Activated CD8-positive, alpha-beta memory T cell treated with anti-CD3 and anti-CD28 coated beads, Interleukin-2, amount 50 U/mL, for 1 hour (primary cell): ENCODE results near the gene NCBP1.
"Not testable (repeated sequence)": the region's sequence is repeated elsewhere in the genome, so short reads cannot be mapped to it uniquely, and the experiment has no call there.

ENCODE experiments used
- DNase-seq: peaks from one replicate; pipeline ENCODE4 v3.0.0-alpha.2; 2020; ENCODE audit errors: extremely low read depth

The NCBP1 gene, protein sequence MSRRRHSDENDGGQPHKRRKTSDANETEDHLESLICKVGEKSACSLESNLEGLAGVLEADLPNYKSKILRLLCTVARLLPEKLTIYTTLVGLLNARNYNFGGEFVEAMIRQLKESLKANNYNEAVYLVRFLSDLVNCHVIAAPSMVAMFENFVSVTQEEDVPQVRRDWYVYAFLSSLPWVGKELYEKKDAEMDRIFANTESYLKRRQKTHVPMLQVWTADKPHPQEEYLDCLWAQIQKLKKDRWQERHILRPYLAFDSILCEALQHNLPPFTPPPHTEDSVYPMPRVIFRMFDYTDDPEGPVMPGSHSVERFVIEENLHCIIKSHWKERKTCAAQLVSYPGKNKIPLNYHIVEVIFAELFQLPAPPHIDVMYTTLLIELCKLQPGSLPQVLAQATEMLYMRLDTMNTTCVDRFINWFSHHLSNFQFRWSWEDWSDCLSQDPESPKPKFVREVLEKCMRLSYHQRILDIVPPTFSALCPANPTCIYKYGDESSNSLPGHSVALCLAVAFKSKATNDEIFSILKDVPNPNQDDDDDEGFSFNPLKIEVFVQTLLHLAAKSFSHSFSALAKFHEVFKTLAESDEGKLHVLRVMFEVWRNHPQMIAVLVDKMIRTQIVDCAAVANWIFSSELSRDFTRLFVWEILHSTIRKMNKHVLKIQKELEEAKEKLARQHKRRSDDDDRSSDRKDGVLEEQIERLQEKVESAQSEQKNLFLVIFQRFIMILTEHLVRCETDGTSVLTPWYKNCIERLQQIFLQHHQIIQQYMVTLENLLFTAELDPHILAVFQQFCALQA

DNA sequence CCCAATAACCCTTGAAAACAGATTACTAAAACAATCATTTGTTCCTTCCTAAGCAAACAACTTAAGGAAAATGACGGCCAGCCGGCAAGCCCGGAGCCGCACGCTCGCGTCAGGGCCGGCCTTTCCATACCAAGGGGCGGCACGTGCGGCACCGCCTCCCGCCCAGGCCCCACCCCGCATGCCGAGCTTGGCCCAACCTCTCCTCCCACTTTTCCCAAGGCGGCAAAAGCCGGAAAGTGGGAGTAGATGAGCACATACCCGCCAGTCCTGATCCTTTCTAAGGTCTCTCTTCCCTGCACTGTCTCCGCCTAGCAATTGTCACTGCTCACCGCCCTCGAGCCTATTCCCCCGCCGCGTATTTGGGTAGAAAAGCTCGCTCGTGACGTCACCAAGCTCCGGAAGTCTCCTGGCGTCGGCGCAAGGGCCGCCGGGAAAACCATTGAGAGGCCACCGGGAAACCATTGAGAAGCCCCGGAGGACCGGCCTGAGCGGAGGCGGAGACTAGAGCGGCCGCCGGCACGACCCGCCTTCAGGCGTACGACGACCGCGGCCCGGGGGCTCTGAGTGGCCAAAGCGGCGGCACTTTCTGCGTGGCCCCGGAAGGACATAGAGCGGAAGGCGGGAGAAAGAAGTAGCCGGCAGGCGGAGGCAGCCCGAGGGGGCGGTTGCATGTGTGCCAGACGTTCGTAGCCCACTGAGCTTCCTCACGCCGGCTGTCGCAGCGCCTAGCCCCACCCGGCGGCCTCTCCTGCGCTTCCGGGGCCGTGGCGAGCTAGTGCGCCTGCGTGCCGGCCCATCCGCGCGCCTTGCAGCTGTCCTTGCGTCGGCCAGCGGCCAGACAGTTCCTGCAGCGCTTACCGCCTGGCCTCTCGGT is at the start of gene NCBP1, which contains the start of gene TSTD2:
TSS of gene NCBP1 (plus strand) at position 837 of the 874 bp plus-strand sequence. CDS start 61 bp downstream, outside the sequence.
TSS of gene TSTD2 (minus strand) at position 384 of the 874 bp plus-strand sequence. CDS start 5,806 bp downstream, outside the sequence.
- peak; percentile 93 for DNase-seq

DNA sequence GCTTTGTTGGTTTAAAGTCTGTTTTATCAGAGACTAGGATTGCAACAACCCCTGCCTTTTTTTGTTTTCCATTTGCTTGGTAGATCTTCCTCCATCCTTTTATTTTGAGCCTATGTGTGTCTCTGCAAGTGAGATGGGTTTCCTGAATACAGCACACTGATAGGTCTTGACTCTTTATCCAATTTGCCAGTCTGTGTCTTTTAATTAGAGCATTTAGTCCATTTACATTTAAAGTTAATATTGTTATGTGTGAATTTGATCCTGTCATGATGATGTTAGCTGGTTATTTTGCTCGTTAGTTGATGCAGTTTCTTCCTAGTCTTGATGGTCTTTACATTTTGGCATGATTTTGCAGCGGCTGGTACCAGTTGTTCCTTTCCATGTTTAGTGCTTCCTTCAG is 48.8 kb upstream of the NCBP1 start:
- DNase-seq, result not testable (repeated sequence)

DNA sequence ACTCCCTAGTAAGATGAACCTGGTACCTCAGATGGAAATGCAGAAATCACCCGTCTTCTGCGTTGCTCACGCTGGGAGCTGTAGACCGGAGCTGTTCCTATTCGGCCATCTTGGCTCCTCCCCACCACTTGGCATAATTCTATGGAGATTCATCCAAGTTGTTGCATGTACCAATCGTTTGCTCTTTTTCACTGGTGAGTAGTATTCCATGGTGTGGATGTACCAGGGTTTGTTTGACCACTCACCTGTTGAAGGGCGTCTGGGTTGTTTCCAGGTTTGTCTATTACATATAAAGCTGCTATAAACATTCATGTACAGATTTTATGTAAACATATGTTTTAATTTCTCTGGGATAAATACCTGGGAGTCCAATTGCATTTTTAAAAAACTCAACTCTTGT is 46.7 kb upstream of the NCBP1 start:
- DNase-seq, result not testable (repeated sequence)

DNA sequence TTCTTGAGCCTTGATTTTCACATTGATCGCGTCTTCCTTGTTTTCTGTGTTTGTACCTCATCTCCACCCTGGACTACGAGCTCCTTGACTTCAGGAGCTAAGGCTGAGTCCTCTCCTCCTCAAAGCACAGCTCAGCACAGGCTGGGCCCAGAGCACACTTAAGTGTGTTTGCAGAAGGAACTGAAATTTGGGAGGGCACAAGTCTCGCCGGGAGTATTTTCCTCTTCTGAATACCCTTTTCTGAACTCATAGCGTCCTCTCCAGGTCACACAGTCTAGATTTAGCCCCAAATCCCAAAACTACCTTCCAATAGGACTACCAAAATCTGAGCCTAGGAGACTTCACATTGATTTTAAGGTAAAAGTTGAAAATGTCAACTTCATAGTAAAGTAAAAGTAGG is 42.1 kb upstream of the NCBP1 start:
- no peak for DNase-seq

DNA sequence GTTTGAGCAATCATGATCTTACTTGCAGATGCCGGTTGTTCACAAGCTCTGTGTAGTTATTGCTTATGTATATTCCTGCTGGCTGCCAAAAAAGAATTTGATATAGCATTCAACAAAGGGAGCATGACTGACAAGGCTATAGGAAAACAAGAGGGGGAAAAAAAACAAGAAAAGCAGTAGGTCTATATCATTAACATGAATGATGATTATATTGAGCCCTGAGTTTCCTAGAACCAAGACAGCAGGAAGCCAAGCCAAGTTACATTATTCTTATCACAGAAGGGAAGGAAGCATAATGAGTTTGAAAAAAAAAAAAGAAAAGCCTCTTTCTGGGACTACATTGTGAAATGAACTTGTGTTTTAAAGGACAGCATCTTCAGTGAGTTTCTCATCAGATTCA is 41.5 kb upstream of the NCBP1 start:
- no peak for DNase-seq

DNA sequence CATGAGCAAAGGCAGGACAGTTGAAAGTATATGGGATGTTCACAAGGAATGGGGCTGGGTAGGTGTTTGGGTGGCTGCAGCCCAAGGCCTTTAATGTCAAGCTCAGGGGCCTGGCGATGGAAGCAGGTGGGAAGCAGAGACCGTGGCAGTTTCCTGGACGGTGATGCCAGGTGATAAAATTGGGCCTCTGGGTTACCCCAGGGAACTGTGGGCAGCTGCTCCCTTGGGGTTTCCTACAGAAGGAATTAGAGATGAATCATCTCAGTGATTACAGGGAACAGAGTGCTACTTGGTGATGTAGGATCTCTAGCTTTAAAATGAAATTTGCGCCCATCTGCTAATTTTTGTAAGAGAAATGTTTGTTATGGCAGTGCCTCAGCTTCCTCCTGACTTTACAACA is 39.7 kb upstream of the NCBP1 start:
- DNase-seq, result no peak

DNA sequence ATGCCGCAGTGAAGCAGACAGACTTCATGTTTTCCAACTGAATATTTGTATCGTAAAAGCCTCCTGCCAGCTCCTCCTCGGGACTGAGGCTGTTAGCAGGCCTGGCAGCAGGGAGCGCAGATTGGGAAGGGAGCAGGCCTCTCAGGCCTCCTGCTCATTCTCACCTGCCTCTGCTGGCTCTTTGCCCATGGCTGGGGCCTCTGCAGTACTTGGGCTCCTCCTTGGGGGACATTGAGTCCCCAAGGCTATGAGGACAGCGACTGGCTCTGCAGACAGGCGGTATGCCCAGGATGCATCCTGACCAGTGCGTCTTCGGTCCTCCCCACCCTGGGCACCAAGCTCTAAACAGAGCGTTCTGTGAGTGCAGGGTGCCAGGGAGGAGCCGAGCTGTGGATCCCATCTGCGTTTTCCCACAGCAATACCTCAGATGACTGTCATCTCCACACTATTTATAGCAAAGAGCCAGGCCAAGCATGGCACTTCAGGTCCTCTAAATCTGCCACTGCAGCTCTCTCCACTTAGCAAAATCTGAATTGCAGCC is 39.2 kb upstream of the NCBP1 start:
- DNase-seq, result no peak

DNA sequence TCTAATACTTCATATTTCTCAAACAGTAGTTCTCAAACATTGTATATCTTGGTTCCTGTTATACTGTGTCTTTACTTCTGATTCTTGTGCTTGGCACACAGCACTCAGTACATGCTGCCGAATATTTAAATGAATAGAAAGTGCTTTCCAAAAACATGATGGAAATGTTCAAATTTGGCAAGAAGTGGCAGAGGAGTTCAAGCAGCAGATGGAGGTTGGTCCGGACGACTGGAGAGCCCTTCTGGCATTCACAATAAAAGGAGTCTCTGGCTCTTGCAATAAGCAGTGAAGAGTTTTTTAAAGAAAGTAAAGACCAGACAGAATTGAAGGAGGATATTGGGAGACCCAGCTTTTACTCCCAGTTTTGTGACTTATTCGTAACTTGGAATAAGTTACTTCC is 36.7 kb upstream of the NCBP1 start:
- DNase-seq, result no peak

DNA sequence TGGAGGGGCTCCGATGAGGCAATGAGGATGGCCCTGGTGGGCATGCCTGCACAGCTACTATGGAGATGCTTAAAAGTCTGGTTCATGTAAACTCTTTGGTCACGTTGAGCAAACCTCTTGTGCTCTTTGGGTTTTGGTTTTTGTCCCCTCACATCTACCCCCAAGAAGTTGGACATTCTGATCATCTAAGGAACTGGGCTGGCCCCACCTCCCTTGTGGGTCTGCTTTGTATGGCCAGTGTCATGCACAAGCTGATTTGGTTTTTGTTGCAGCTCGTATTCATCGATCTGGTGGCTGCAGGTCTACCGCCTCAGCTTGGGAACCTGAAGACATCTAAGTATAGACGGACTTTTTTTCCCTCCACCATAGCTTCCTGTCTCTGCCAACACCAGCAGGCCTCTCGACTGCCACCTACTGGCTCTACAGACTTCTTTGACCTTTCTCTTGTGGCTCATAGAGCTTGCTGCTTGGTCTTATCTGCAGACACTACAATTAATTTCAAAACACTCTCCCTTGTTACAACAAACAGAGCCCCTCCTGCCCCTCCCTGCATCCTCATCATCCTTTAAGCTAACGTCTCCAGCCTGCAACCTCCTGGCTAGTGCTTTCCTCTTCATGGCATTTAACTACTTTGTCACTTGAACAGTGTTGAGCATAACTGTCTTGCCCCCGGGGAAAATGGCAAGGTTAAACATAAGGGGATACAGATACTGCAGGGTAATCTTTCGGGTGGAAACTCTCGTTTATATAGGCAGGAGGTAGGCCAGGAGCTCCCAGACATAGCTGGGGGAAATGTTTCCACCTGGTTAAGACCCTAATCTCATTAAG is 34.9 kb upstream of the NCBP1 start:
- peak; percentile 40 for DNase-seq

DNA sequence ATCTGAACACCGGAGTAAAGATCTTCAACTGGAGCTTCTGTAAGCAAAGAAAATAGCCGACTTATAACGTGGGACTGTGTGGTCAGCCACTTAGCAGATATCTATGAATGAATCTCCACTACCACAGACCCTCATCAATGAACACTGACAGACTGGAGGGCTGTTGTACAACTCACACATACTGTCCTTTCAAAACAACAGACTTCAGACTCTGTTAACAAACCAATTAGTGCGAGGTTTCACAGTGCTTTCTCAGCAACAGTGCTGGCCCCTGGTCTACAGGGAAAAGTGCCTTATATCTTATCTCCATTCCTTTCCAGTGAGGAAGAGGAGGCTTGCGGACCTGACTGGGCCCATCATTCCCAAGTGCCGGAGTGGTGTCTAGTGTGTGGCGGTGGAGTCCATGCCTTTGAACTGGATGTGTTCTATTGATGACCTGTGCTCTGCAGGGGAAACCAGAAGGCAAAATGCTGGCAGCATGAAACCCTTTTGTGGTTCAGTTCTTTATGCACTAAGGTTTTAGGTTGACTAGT is 34.2 kb upstream of the NCBP1 start:
- DNase-seq, result no peak

DNA sequence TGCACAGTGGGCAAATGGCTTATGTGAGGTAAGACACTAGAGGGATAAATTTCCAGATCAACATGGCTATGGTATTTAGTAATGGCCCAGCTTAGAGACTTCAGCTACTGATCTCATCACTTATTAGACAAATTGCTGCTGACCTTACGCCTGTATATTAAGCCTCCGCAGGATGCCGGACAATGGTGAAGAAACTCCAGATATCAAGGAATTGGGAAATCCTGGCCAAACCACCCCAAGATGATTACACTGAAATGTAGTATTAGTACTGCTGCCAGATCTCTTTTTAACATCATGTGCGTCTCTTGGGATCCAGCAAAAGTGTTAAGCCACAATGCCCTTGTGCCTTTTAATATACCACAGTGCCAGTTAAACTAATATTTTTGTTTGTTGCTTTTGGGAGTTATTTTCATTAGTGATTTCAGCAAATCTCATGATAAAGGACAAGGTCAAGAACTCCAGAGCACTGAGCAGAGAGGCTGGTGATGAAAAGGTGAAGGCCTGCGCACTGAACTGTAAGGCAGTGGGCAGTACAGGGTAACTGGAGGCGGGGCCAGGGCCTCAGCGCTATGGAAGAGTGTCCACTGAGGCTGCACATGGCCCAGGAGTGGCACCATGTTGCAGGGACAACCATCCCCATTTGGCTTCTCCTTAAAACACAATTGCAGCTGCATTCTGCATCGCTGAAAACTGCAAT is 32.9 kb upstream of the NCBP1 start:
- no peak for DNase-seq

DNA sequence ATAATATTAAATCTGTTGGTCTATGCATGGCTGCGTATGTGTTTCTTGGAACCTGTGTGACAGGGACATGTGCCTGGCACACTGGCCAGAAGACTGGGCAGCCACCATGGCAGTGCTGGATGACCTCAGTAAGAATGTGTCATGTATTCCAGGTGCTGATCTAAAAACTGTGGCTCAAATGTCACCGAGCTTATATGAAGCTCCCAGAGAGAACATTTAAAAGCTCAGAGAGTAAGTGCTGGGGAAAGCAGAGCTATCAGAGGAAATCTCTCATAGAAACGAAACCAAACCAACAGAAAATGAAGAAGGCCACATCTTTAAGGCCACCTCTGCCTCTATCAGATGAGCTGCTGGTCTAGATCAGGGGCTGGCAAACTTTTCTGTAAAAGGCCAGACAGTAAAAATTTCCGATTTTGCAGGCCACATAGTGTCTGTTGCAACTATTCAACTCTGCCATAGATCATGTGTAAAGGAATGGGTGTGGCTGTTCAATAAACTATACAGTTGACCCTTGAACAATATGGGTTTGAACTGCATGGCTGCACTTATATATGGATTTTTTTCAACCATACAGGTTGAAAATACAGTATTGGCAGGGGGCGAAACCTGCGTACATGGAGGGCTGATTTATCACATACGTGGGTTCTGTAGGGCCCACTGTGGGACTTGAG is 32.3 kb upstream of the NCBP1 start:
- DNase-seq, result no peak

DNA sequence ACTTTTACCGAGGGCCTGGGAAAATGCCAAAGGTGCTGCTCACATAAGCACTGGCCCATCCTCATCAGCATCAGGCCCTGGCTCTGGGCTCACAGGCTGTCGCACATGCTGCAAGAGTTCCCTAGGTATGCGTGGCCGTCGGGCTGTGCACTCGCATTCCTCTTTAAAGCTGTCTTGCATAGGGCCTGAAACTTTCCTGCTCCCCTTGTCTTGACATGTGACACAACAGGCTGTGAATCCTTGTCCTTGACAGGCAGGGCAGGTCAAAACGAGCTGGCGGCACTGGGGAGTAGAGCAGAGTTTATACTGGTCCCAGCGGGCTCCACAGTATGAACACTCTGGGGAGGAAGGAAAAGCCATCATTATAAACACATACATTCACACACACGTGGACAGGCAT is 31.2 kb upstream of the NCBP1 start:
- DNase-seq, result no peak

DNA sequence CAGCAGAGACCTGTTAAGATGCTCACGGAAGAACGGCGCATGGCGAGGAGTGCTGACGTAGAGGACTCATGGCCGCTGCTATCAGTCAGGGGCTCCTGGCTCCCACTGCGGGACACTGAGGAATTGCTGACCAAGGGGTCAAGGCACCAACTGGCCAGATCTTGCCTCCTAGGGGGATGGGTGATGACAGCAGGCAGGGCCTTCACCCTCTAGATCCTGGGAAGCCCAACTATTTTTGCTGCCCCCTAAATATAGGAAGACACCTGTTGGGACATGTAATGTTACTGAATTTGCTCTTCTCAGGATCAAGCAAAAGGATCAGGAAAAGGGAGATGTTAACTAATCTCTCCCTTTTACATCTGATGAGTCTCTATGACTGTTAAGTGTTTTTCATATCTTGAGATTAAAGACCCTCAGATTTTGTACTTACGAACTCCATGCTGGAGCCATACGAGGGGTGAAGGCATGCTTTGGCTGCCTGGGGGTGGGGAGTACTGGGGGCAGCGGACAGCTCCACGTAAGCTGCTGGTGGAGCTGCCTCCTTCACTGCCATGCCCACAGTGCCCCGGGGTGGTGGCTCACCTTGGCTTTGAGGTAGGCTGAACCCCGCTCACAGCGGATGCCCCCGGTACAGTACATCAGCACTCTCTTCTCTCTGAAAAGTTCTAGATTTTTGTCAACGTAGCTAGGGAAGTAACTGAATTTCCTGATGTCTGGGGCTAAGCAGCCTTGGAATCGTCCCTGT is 28.5 kb upstream of the NCBP1 start:
- DNase-seq, result no peak

DNA sequence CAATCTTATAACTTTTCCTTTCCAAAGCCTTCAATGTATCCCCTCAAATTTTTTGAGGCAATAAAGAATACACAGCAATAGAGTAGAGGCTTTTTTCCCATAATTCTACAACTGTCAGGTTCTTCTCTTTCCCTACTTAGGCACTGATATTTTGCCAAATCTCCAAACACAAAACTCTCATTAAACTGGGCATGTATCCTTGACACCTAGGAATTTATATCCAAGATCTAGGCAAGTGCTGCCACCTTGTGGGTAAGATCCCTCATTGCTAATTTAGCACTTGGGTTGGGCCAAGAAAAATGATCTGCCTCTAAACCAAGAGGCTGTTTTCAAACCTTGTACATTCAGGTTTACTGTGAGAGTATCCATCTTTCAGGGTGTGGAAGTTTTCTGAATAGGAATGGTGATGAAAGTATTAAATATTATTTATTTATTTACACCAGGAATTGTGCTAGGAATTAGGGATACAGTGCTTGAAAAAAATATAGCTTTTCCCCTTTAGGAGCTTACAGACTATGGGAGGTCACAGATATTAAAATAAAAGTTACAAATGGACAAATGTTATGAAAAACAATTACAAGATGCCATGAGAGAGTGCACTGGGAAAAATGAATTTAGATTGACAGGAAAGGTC is 18.1 kb upstream of the NCBP1 start:
- peak; percentile 13 for DNase-seq

DNA sequence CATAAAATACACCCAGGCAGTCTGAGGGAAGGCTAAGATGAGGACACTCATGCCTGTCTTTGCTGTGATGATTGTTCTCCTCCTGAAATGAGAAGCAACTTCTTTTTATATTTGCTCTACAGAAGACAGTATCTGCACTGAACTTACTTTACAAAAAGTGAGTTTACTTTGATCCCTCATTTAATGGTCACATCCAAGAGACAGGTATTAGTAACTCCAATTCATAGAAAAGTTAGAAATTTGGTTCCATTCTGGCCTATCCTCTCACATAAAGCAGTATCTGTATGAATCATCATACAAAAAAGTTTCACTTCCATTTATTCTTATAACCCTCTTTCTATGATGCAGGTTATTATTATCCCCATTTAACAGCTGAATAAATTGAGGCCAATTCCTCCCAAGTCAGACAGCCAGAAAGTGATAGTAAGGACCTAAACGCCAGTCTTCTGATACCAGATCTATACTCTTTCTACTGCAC is 15.6 kb upstream of the NCBP1 start:
- DNase-seq, result no peak

DNA sequence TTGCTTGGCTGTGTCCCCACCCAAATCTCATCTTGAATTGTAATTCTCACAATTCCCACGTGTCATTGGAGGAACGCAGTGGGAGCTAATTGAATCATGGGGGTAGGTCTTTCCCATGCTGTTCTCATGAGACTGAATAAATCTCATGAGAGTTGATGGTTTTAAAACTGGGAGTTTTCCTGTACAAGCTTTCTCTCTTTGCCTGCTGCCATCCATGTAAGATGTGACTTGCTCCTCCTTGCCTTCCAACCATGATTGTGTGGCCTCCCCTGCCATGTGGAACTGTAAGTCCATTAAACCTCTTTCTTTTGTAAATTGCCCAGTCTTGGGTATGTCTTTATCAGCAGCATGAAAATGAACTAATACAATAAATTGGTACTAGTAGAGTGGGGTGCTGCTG is 13.6 kb upstream of the NCBP1 start:
- DNase-seq, result not testable (repeated sequence)

DNA sequence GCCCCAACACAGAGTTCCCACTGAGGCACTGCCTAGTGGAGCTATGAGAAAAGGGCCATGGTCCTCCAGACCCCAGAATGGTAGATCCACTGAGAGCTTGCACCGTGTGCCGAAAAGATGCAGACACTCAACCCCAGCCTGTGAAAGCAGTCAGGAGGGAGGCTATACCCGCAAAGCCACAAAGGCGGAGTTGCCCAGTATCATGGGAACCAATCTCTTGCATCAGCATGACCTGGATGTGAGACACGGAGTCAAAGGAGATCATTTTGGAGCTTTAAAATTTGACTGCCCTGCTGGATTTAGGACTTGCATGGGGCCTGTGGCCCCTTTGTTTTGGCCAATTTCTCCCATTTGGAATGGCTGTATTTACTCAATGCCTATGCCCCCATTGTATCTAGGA is 11.1 kb upstream of the NCBP1 start:
- not testable (repeated sequence) for DNase-seq
